Hepatocyte (in vitro differentiated cells): Measurements from ENCODE around the gene MICALL1. TPM values are rescaled to one million over a fixed set of nuclear protein-coding genes. Genes with fewer than 3 reads are reported as not detected.
A peak's percentile ranks its signal among the peaks of the same experiment; 100 is the strongest.
"Not testable (repeated sequence)": the region's sequence is repeated elsewhere in the genome, so short reads cannot be mapped to it uniquely, and the experiment has no call there.

Experiments
- DNase-seq: peaks from one replicate; pipeline ENCODE4 v3.0.0-alpha.2; 2016; ENCODE audit warnings: low spot score
- H2AFZ ChIP-seq: fragments of 200-600 bp; sonication (generic); 2 replicates; pipeline ENCODE4 v1.6.0; 2016; ENCODE audit warnings: antibody characterized with exemption, mild to moderate bottlenecking
- H3K27ac ChIP-seq: fragments of 200-600 bp; sonication (generic); 2 replicates; pipeline ENCODE4 v1.5.1; 2016; ENCODE audit warnings: mild to moderate bottlenecking
- H3K27me3 ChIP-seq: fragments of 200-600 bp; sonication (generic); 2 replicates; pipeline ENCODE4 v1.6.1; 2016
- H3K36me3 ChIP-seq: fragments of 200-600 bp; sonication (generic); replicated peaks from 2 replicates; pipeline ENCODE4 v1.5.1; 2016; ENCODE audit warnings: low read depth; ENCODE audit not compliant: insufficient read depth
- H3K4me1 ChIP-seq: fragments of 200-600 bp; sonication (generic); 2 replicates; pipeline ENCODE4 v1.5.1; 2016; ENCODE audit warnings: mild to moderate bottlenecking, moderate library complexity; ENCODE audit not compliant: insufficient read depth
- H3K4me2 ChIP-seq: fragments of 200-600 bp; sonication (generic); 2 replicates; pipeline ENCODE4 v1.6.0; 2016
- H3K4me3 ChIP-seq: fragments of 200-600 bp; sonication (generic); 2 replicates; pipeline ENCODE4 v1.5.1; 2016; ENCODE audit warnings: mild to moderate bottlenecking
- H3K79me2 ChIP-seq: fragments of 200-600 bp; sonication (generic); 2 replicates; pipeline ENCODE4 v1.6.0; 2017; ENCODE audit warnings: mild to moderate bottlenecking
- H3K9me2 ChIP-seq: fragments of 200-600 bp; sonication (generic); replicated peaks from 2 replicates; pipeline ENCODE4 v1.6.0; 2017; ENCODE audit warnings: mild to moderate bottlenecking; ENCODE audit not compliant: insufficient read depth
- H3K9me3 ChIP-seq: fragments of 200-600 bp; sonication (generic); 2 replicates; pipeline ENCODE4 v1.5.1; 2016; ENCODE audit warnings: low read depth, mild to moderate bottlenecking
- H4K20me1 ChIP-seq: fragments of 200-600 bp; sonication (generic); 2 replicates; pipeline ENCODE4 v1.6.0; 2016; ENCODE audit warnings: mild to moderate bottlenecking; ENCODE audit not compliant: insufficient read depth, poor library complexity, severe bottlenecking
- CTCF ChIP-seq: fragments of 200-600 bp; sonication (generic); IDR thresholded peaks from 2 replicates; pipeline ENCODE4 v1.5.1; 2016; ENCODE audit warnings: antibody characterized with exemption, mild to moderate bottlenecking; ENCODE audit not compliant: poor library complexity
- EZH2 ChIP-seq: fragments of 200-600 bp; sonication (generic); IDR thresholded peaks from 2 replicates; pipeline ENCODE4 v1.6.1; 2016; ENCODE audit warnings: antibody characterized with exemption, mild to moderate bottlenecking, borderline replicate concordance
- EZH2phosphoT487 ChIP-seq: fragments of 200-600 bp; sonication (generic); IDR thresholded peaks from one replicate; pipeline ENCODE4 v1.6.1; 2018; ENCODE audit warnings: antibody characterized with exemption, mild to moderate bottlenecking, low read depth, moderate library complexity; ENCODE audit not compliant: unreplicated experiment, severe bottlenecking
- WGBS: methylation state at CpG from one replicate; pipeline ENCODE4 v1.1.6; 2016; ENCODE audit warnings: low lambda C conversion rate; ENCODE audit errors: missing lambda C conversion rate; 5-methylcytosine and 5-hydroxymethylcytosine counted together
- polyA plus RNA-seq: library from polyadenylated mRNA; unstranded; fragments of >200 nt; fragmentation: Nextera tagmentation; extraction: Ambion mirVana; gene quantifications from 2 replicates; pipeline ENCODE4 v1.2.1, GENCODE V29; 2016
- total RNA-seq: library from RNA; depleted of rRNA; stranded (reverse); fragments of >200 nt; gene quantifications from 2 replicates; pipeline ENCODE4 v1.2.3, GENCODE V29; 2014

The MICALL1 gene
- total and polyA plus RNA-seq, 2 experiments from 2014 or later = 15.0 to 26.1 TPM

DNA sequence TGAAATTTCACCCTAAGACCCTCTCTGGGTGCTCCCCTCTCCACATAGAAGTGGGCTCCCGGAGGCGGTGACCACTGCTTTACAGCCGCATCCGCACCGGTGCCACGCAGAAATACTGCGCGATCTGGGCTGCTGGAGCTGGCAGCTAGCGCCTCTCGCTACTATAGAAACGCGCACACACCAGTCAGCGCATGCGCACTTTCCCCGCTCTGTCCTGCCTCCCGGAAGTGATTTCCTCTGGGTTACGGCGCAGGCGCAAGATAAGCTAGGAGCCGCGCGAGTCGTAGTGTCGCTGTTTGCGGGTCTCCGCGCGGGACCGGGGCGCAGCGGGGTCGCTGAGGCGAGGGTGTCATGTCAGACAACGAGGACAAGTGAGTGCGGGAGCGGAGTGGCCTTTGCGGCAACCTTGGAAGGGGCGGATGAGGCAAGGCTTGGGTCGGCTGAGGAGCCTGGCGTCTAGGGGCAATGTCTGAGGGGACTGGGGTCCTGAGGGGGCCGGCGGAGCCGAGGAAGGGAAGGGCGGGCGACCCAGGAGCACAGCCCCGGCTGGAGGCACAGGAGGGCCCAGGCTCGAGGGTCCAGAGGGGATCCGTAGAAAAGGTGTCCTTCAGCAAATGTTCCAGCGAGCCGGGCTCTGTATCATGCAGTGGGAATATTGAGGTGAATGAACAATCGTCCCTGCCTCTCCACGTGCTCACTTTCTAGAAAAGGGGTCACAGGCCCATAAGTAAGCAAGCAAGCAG, 47.5 kb downstream of the MICALL1 start, which contains the start of the genes C22orf23 and POLR2F:
C22orf23 (minus strand) TSS at position 165 of the 743 bp plus-strand sequence. CDS start 452 bp downstream, outside the sequence.
POLR2F (plus strand) TSS at position 263 of the 743 bp plus-strand sequence; CDS start at position 352, 89 bp downstream.
- Histone ChIP-seq H4K20me1 (no peaks in the 10 kb centered on the region), H3K4me3 (peak within 1 kb of the TSS; percentile 46), H3K79me2 (peaks cover 30% of the 10 kb centered on the region), H3K4me1 (peaks cover 14% of the 10 kb centered on the region), H3K9me3 (no peaks in the 10 kb centered on the region), H2AFZ (peak within 1 kb of the TSS; percentile 90), H3K9me2 (no peaks in the 10 kb centered on the region), H3K4me2 (peak within 1 kb of the TSS; percentile 93), H3K27me3 (no peaks in the 10 kb centered on the region), H3K27ac (no peak within 1 kb of the TSS), H3K36me3 (no peaks in the 10 kb centered on the region)
- TF ChIP-seq EZH2phosphoT487 (no peak), CTCF (no peak), EZH2 (no peak)
- under 1% methylated on average over 45 of the region's 52 CpGs for WGBS
- peak; percentile 99 for DNase-seq

- no peak overlapping the region for H2AFZ ChIP-seq
- H3K9me3 ChIP-seq = no peaks in the 10 kb centered on the region
- no peak overlapping the region for H3K4me3 ChIP-seq
- no peaks in the 10 kb centered on the region for H3K36me3 ChIP-seq
- no peak for DNase-seq
- TF ChIP-seq EZH2phosphoT487 = no peak
- no peak for TF ChIP-seq EZH2
- no peak for TF ChIP-seq CTCF
- WGBS = 79% methylated on average over 4 of the region's 4 CpGs
- peaks cover 30% of the 10 kb centered on the region for H3K79me2 ChIP-seq
- no peaks in the 10 kb centered on the region for H4K20me1 ChIP-seq
- peak overlapping the region; percentile 89 for H3K4me2 ChIP-seq
- peaks cover 14% of the 10 kb centered on the region for H3K4me1 ChIP-seq
- no peaks in the 10 kb centered on the region for H3K27me3 ChIP-seq
- no peak overlapping the region for H3K27ac ChIP-seq
- no peaks in the 10 kb centered on the region for H3K9me2 ChIP-seq
These were observed 48.6 kb downstream of the MICALL1 start for GRCh38 chr22:37954686-37955085.

- Histone ChIP-seq H3K4me1 (peaks cover 14% of the 10 kb centered on the region), H3K79me2 (peaks cover 30% of the 10 kb centered on the region)
- H3K36me3 ChIP-seq, H3K4me2 ChIP-seq, H3K4me3 ChIP-seq, H3K27me3 ChIP-seq, H4K20me1 ChIP-seq, H3K27ac ChIP-seq, H3K9me3 ChIP-seq, H2AFZ ChIP-seq, DNase-seq, H3K9me2 ChIP-seq: not testable (repeated sequence)
- WGBS = 83% methylated on average over 14 of the region's 15 CpGs
These were observed 49.8 kb downstream of the MICALL1 start for GRCh38 chr22:37955825-37956397.

DNA sequence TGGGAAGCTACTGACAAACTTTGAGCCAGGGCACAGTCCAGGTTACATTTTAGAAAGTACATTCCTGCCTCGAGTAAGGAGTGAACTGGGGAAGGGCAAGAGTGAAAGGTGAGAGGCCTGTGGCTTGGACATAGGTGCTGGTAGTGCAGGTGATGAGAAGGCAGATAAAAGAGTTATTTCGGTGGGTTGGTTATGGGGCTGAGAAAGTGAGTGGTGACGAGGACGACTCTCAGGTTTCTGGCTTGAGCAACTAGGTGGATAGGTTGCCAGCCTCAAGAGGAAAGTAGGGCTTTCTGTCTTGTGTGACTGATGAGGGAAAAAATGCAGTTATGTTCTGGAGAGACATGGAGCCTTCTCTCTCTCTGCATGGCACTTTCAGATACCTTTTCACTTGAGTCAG, 51.1 kb downstream of the MICALL1 start:
- Histone ChIP-seq H3K79me2 (peaks cover 30% of the 10 kb centered on the region), H3K4me1 (peaks cover 12% of the 10 kb centered on the region), H3K4me3 (no peak overlapping the region), H3K9me2 (no peaks in the 10 kb centered on the region), H3K27me3 (no peaks in the 10 kb centered on the region), H2AFZ (no peak overlapping the region), H3K27ac (no peak overlapping the region), H3K4me2 (no peak overlapping the region), H4K20me1 (no peaks in the 10 kb centered on the region), H3K9me3 (no peaks in the 10 kb centered on the region), H3K36me3 (no peaks in the 10 kb centered on the region)
- no peak for TF ChIP-seq CTCF
- no peak for TF ChIP-seq EZH2phosphoT487
- TF ChIP-seq EZH2 = no peak
- 85% methylated on average over 4 of the region's 4 CpGs for WGBS
- no peak for DNase-seq
